Mucosa of rectum (tissue), 2 donors: ENCODE results near the gene BCAS3.

Source experiments
- H3K27ac ChIP-seq, 2 donors: one replicate each; pipeline ENCODE4 v1.7.0; 2013; ENCODE audit warnings: inconsistent platforms in 2 of 2, low read depth in 2 of 2, low read length in 2 of 2
- H3K27me3 ChIP-seq, 2 donors: one replicate each; pipeline ENCODE4 v1.7.0; 2013; ENCODE audit warnings: low read length in 2 of 2; ENCODE audit not compliant: control insufficient read depth in 2 of 2, insufficient read depth in 2 of 2
- H3K36me3 ChIP-seq, 2 donors: one replicate each; pipeline ENCODE4 v1.7.0; 2013; ENCODE audit warnings: low read length in 2 of 2; ENCODE audit not compliant: control insufficient read depth in 2 of 2, insufficient read depth in 2 of 2
- H3K4me1 ChIP-seq, 2 donors: one replicate each; pipeline ENCODE4 v1.7.0; 2013; ENCODE audit warnings: low read length in 2 of 2, mild to moderate bottlenecking in 1 of 2; ENCODE audit not compliant: control insufficient read depth in 2 of 2, insufficient read depth in 2 of 2
- H3K4me3 ChIP-seq, 2 donors: one replicate each; pipeline ENCODE4 v1.7.0; 2013; ENCODE audit warnings: low read length in 2 of 2
- H3K9ac ChIP-seq, 2 donors: one replicate each; pipeline ENCODE4 v1.7.0; 2013; ENCODE audit warnings: low read length in 2 of 2, low read depth in 1 of 2, mild to moderate bottlenecking in 1 of 2
- H3K9me3 ChIP-seq, 2 donors: one replicate each; pipeline ENCODE4 v1.7.0; 2013; ENCODE audit warnings: low read length in 2 of 2; ENCODE audit not compliant: control insufficient read depth in 2 of 2
- donor health status: healthy.
- donor health status: Normal muscosa, but diverticular disease.

The BCAS3 gene

GRCh38 chr17:61199431-61200338 lies 522.0 kb downstream of the BCAS3 start:
- Histone ChIP-seq H3K27ac (no peak overlapping the region), H3K4me1 (peaks cover 0 to 5% of the 10 kb centered on the region in 2 donors)

GRCh38 chr17:61200339-61200715 lies 522.7 kb downstream of the BCAS3 start:
- Histone ChIP-seq H3K9me3 (no peaks in the 10 kb centered on the region), H3K27ac (no peak overlapping the region), H3K27me3 (no peaks in the 10 kb centered on the region), H3K4me3 (no peak overlapping the region), H3K4me1 (peaks cover 0 to 5% of the 10 kb centered on the region in 2 donors), H3K9ac (no peak overlapping the region), H3K36me3 (no peaks in the 10 kb centered on the region)

More at GRCh38 chr17:61199431-61200338, 522.0 kb downstream of the BCAS3 start:
- Histone ChIP-seq H3K36me3 (no peaks in the 10 kb centered on the region), H3K4me3 (no peak overlapping the region), H3K9me3 (no peaks in the 10 kb centered on the region), H3K27me3 (no peaks in the 10 kb centered on the region), H3K9ac (no peak overlapping the region)

- peak overlapping the region in 1 of 2 donors; percentile 58 for H3K27ac ChIP-seq
- no peak overlapping the region for H3K4me3 ChIP-seq
Measured at GRCh38 chr17:61201211-61201610, 523.6 kb downstream of the BCAS3 start.

GRCh38 chr17:61202564-61202963 lies 524.9 kb downstream of the BCAS3 start:
- Histone ChIP-seq H3K36me3 (no peaks in the 10 kb centered on the region), H3K9me3 (no peaks in the 10 kb centered on the region), H3K9ac (no peak overlapping the region), H3K27ac (no peak overlapping the region), H3K4me3 (no peak overlapping the region), H3K4me1 (peaks cover 0 to 3% of the 10 kb centered on the region in 2 donors), H3K27me3 (no peaks in the 10 kb centered on the region)

More at GRCh38 chr17:61201211-61201610, 523.6 kb downstream of the BCAS3 start:
- no peaks in the 10 kb centered on the region for H3K9me3 ChIP-seq
- no peaks in the 10 kb centered on the region for H3K36me3 ChIP-seq
- no peaks in the 10 kb centered on the region for H3K27me3 ChIP-seq
- peaks cover 0 to 5% of the 10 kb centered on the region in 2 donors for H3K4me1 ChIP-seq
- no peak overlapping the region for H3K9ac ChIP-seq

- Histone ChIP-seq H3K27ac (peak overlapping the region; percentile 5 to 33), H3K4me3 (no peak overlapping the region), H3K4me1 (peaks cover 0 to 3% of the 10 kb centered on the region in 2 donors), H3K36me3 (no peaks in the 10 kb centered on the region), H3K27me3 (no peaks in the 10 kb centered on the region), H3K9me3 (no peaks in the 10 kb centered on the region), H3K9ac (no peak overlapping the region)
Measured at GRCh38 chr17:61203671-61204131, 526.0 kb downstream of the BCAS3 start.

GRCh38 chr17:61204456-61204855 lies 526.8 kb downstream of the BCAS3 start:
- no peak overlapping the region for H3K4me3 ChIP-seq
- H3K36me3 ChIP-seq = no peaks in the 10 kb centered on the region
- H3K9ac ChIP-seq = no peak overlapping the region
- H3K27ac ChIP-seq = no peak overlapping the region
- peaks cover 0 to 3% of the 10 kb centered on the region in 2 donors for H3K4me1 ChIP-seq
- no peaks in the 10 kb centered on the region for H3K27me3 ChIP-seq
- H3K9me3 ChIP-seq = no peaks in the 10 kb centered on the region

- no peak overlapping the region for H3K4me3 ChIP-seq
- no peaks in the 10 kb centered on the region for H3K9me3 ChIP-seq
- H3K9ac ChIP-seq = no peak overlapping the region
- no peak overlapping the region for H3K27ac ChIP-seq
- peaks cover 0 to 3% of the 10 kb centered on the region in 2 donors for H3K4me1 ChIP-seq
- no peaks in the 10 kb centered on the region for H3K36me3 ChIP-seq
- no peaks in the 10 kb centered on the region for H3K27me3 ChIP-seq
Measured at GRCh38 chr17:61205401-61205800, 527.8 kb downstream of the BCAS3 start.

GRCh38 chr17:61205931-61206330 lies 528.3 kb downstream of the BCAS3 start:
- Histone ChIP-seq H3K4me1 (peaks cover 0 to 3% of the 10 kb centered on the region in 2 donors), H3K9me3 (no peaks in the 10 kb centered on the region), H3K27ac (no peak overlapping the region), H3K27me3 (no peaks in the 10 kb centered on the region), H3K4me3 (no peak overlapping the region), H3K36me3 (no peaks in the 10 kb centered on the region), H3K9ac (no peak overlapping the region)

- Histone ChIP-seq H3K9me3 (no peaks in the 10 kb centered on the region), H3K9ac (no peak overlapping the region), H3K4me1 (peaks cover 0 to 3% of the 10 kb centered on the region in 2 donors), H3K27me3 (no peaks in the 10 kb centered on the region), H3K4me3 (no peak overlapping the region), H3K36me3 (no peaks in the 10 kb centered on the region), H3K27ac (no peak overlapping the region)
Measured at GRCh38 chr17:61206922-61207321, 529.3 kb downstream of the BCAS3 start.

GRCh38 chr17:61208301-61209105 lies 530.9 kb downstream of the BCAS3 start:
- H3K4me3 ChIP-seq = no peak overlapping the region
- peak overlapping the region; percentile 56 to 68 for H3K27ac ChIP-seq
- no peak overlapping the region for H3K9ac ChIP-seq
- H3K27me3 ChIP-seq = no peaks in the 10 kb centered on the region
- H3K9me3 ChIP-seq = no peaks in the 10 kb centered on the region
- peaks cover 0 to 3% of the 10 kb centered on the region in 2 donors for H3K4me1 ChIP-seq
- no peaks in the 10 kb centered on the region for H3K36me3 ChIP-seq
